Measurements from ENCODE around the gene LENG1. TPM values are rescaled to one million over a fixed set of nuclear protein-coding genes. Genes with fewer than 3 reads are reported as not detected.
"Not testable (repeated sequence)": the region's sequence is repeated elsewhere in the genome, so short reads cannot be mapped to it uniquely, and the experiment has no call there.

Gene LENG1
- total and polyA plus RNA-seq, 12 donors = 5.0 to 22.0 (median 9.7) TPM

- peaks cover 0 to 19% of the 10 kb centered on the region in 2 donors for H3K36me3 ChIP-seq (replicated peaks in 1 of 2)
- H3K4me1 ChIP-seq (replicated peaks in 1 of 2) = peaks cover 22% of the 10 kb centered on the region in 2 donors
- DNase-seq = no peak
- peak overlapping the region in 4 of 5 donors; percentile 56 to 99 (median 84) for H3K27ac ChIP-seq
- intact Hi-C loops (cut with DNase I) = no loop called here
- no peaks in the 10 kb centered on the region for H3K9me3 ChIP-seq (replicated peaks in 1 of 3)
- 80 to 97% (median 90%) methylated on average over 5 to 8 of the region's 8 CpGs for WGBS, 4 donors
- no peak overlapping the region for H3K4me3 ChIP-seq
- TF ChIP-seq POLR2A (IDR thresholded peaks at IDR 0.05) = no peak
- TF ChIP-seq CTCF (IDR thresholded peaks at IDR 0.05) = no peak
- no peaks in the 10 kb centered on the region for H3K27me3 ChIP-seq
Observed at GRCh38 chr19:54186351-54186750, 26.8 kb upstream of the LENG1 start.

GRCh38 chr19:54183431-54183830 lies 23.9 kb upstream of the LENG1 start:
- no peak for DNase-seq
- peaks cover 0 to 41% of the 10 kb centered on the region in 2 donors for H3K36me3 ChIP-seq (replicated peaks in 1 of 2)
- intact Hi-C loops (cut with DNase I) = no loop called here
- H3K27me3 ChIP-seq = no peaks in the 10 kb centered on the region
- no peak overlapping the region for H3K27ac ChIP-seq
- no peak overlapping the region for H3K4me3 ChIP-seq
- WGBS, 4 donors = 90 to 92% (median 91%) methylated on average over 2 to 11 of the region's 11 CpGs
- no peak for TF ChIP-seq POLR2A (IDR thresholded peaks at IDR 0.05)
- no peak for TF ChIP-seq CTCF (IDR thresholded peaks at IDR 0.05)
- H3K9me3 ChIP-seq (replicated peaks in 1 of 3) = no peaks in the 10 kb centered on the region
- peaks cover 16 to 20% of the 10 kb centered on the region in 2 donors for H3K4me1 ChIP-seq (replicated peaks in 1 of 2)

GRCh38 chr19:54181894-54182293 lies 22.4 kb upstream of the LENG1 start:
- intact Hi-C loops (cut with DNase I) = not testable (repeated sequence)
- 90 to 96% (median 92%) methylated on average over 3 of the region's 3 CpGs for WGBS, 4 donors
- H3K36me3 ChIP-seq (replicated peaks in 1 of 2) = peaks cover 0 to 46% of the 10 kb centered on the region in 2 donors

GRCh38 chr19:54180691-54181091 lies 21.2 kb upstream of the LENG1 start:
- intact Hi-C loops (cut with DNase I) = no loop called here
- TF ChIP-seq POLR2A (IDR thresholded peaks at IDR 0.05) (no peak), CTCF (IDR thresholded peaks at IDR 0.05) (no peak)
- DNase-seq = no peak
- no peak overlapping the region for H3K4me3 ChIP-seq
- 94 to 96% (median 95%) methylated on average over 33 to 37 of the region's 37 CpGs for WGBS, 4 donors
- no peaks in the 10 kb centered on the region for H3K9me3 ChIP-seq (replicated peaks in 1 of 3)
- H3K27ac ChIP-seq = no peak overlapping the region
- peaks cover 0 to 46% of the 10 kb centered on the region in 2 donors for H3K36me3 ChIP-seq (replicated peaks in 1 of 2)
- H3K4me1 ChIP-seq (replicated peaks in 1 of 2) = no peaks in the 10 kb centered on the region
- H3K27me3 ChIP-seq = no peaks in the 10 kb centered on the region

More at GRCh38 chr19:54181894-54182293, 22.4 kb upstream of the LENG1 start:
- H3K27ac ChIP-seq; H3K9me3 ChIP-seq (replicated peaks in 1 of 3); H3K4me1 ChIP-seq (replicated peaks in 1 of 2); DNase-seq; H3K4me3 ChIP-seq; H3K27me3 ChIP-seq: not testable (repeated sequence)

GRCh38 chr19:54179921-54180461 lies 20.5 kb upstream of the LENG1 start:
- Histone ChIP-seq H3K4me3 (no peak overlapping the region), H3K36me3 (replicated peaks in 1 of 2) (peaks cover 0 to 46% of the 10 kb centered on the region in 2 donors), H3K27ac (no peak overlapping the region), H3K27me3 (no peaks in the 10 kb centered on the region), H3K4me1 (replicated peaks in 1 of 2) (no peaks in the 10 kb centered on the region), H3K9me3 (replicated peaks in 1 of 3) (no peaks in the 10 kb centered on the region)
- WGBS, 4 donors = 60 to 65% (median 61%) methylated on average over 4 to 10 of the region's 10 CpGs
- intact Hi-C loops (cut with DNase I) = no loop called here
- DNase-seq = peak in 1 of 7 donors; percentile 80
- TF ChIP-seq POLR2A (IDR thresholded peaks at IDR 0.05) = no peak
- peak in 1 of 6 experiments; percentile 18 for TF ChIP-seq CTCF (IDR thresholded peaks at IDR 0.05)
